ENCODE data around the gene GPS2.
A peak's percentile ranks its signal among the peaks of the same experiment; 100 is the strongest.

The GPS2 gene

DNA sequence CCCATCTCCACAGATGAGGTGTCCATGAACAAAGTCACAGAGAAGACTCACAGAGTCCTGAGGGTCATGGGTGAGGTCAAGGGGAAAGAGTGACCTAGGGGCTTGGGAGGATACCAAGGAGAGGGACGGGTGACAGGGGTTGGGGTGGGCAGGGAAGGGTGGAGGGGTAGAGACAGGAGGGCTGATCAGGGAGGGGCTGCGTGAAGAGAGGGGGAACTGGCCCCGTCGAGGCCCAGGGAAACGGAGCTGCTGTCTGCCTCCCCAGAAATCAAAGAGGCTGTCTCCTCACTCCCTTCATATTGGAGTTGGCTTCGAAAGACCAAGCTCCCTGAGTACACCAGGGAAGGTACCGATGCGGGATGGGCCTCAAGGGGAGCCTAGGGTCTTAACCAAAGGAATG, 40.4 kb upstream of the GPS2 start:
- DNase-seq (ENCODE audit: low read depth) = no peak
- TF ChIP-seq, protein P1, sequence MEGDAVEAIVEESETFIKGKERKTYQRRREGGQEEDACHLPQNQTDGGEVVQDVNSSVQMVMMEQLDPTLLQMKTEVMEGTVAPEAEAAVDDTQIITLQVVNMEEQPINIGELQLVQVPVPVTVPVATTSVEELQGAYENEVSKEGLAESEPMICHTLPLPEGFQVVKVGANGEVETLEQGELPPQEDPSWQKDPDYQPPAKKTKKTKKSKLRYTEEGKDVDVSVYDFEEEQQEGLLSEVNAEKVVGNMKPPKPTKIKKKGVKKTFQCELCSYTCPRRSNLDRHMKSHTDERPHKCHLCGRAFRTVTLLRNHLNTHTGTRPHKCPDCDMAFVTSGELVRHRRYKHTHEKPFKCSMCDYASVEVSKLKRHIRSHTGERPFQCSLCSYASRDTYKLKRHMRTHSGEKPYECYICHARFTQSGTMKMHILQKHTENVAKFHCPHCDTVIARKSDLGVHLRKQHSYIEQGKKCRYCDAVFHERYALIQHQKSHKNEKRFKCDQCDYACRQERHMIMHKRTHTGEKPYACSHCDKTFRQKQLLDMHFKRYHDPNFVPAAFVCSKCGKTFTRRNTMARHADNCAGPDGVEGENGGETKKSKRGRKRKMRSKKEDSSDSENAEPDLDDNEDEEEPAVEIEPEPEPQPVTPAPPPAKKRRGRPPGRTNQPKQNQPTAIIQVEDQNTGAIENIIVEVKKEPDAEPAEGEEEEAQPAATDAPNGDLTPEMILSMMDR (IDR thresholded peaks at IDR 0.05; ENCODE audit: insufficient read depth, low read depth, low read length, missing control alignments) = no peak
- H3K4me3 ChIP-seq (ENCODE audit: low read length) = no peak overlapping the region

DNA sequence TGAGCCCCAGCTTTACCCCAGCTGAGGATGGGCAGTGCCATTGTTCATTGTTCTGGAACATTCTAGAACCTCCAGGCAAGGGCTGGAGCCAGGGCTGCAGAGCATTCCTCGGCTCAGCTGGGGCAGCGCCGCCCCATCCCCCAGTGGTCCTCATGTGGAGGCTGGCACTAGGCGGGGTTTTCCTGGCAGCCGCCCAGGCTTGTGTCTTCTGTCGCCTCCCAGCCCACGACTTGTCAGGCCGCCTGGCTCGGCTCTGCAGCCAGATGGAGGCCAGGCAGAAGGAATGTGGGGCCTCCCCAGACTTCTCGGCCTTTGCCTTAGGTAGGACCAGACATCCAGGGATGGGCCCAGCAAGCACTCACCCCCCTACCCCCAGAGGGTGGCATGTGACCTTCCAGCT, 39.9 kb upstream of the GPS2 start, which contains the start of gene TMEM95:
TMEM95 (plus strand) TSS at position 104 of the 400 bp plus-strand sequence; CDS start at position 153, 49 bp downstream.
- DNase-seq (ENCODE audit: low read depth) = peak; percentile 40
- H3K4me3 ChIP-seq (ENCODE audit: low read length) = peak within 1 kb of the TSS; percentile 89
- TF ChIP-seq, protein P1 (IDR thresholded peaks at IDR 0.05; ENCODE audit: insufficient read depth, low read depth, low read length, missing control alignments) = no peak

DNA sequence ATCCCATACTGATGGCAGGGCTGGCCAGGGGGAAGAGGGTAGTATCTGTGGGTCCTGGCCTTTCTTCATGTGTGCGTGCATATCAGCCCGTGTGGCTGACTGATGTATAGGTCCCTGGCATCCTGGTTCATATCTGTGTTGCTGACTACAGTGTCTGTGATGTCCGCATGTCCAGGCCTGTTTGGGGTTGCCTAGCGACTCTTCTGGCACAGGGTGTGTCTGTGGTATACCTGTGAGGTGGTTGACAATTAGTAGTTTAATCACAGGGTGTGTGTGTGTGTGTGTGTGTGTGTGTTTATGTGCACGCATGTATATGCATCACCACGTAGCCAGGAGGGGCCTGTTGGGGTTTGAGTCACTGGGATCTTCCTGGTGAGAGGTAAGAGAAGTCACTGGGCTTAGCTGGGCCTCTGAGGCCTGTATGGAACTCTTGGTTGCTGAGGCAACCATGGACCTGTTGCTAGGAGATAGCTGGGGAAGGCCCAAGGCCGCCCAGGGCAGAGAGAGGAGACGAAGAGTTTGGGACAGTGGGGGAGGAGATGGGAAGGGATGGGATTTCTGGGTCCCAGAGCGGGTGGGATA, 39.2 kb upstream of the GPS2 start:
- H3K4me3 ChIP-seq (ENCODE audit: low read length) = peak overlapping the region; percentile 89
- TF ChIP-seq, protein P1 (IDR thresholded peaks at IDR 0.05; ENCODE audit: insufficient read depth, low read depth, low read length, missing control alignments) = peak; percentile 41
- DNase-seq (ENCODE audit: low read depth) = peak; percentile 100

DNA sequence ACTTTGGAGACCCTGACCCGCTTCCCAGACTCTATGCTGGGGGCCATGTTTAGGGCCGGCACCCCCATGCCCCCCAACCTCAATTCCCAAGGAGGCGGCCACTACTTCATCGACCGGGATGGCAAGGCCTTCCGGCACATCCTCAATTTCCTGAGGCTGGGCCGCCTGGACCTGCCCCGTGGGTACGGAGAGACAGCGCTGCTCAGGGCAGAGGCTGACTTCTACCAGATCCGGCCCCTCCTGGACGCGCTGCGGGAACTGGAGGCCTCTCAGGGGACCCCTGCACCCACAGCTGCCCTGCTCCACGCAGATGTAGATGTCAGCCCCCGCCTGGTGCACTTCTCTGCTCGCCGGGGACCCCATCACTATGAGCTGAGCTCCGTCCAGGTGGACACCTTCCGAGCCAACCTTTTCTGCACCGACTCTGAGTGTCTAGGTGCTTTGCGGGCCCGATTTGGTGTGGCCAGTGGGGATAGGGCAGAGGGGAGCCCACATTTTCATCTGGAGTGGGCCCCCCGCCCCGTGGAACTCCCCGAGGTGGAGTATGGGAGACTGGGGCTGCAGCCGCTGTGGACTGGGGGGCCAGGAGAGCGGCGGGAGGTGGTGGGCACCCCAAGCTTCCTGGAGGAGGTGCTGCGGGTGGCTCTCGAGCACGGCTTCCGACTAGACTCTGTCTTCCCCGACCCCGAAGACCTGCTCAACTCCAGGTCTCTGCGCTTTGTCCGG, 37.9 kb upstream of the GPS2 start:
- DNase-seq (ENCODE audit: low read depth) = no peak
- H3K4me3 ChIP-seq (ENCODE audit: low read length) = peak overlapping the region; percentile 89
- TF ChIP-seq, protein P1 (IDR thresholded peaks at IDR 0.05; ENCODE audit: insufficient read depth, low read depth, low read length, missing control alignments) = no peak

DNA sequence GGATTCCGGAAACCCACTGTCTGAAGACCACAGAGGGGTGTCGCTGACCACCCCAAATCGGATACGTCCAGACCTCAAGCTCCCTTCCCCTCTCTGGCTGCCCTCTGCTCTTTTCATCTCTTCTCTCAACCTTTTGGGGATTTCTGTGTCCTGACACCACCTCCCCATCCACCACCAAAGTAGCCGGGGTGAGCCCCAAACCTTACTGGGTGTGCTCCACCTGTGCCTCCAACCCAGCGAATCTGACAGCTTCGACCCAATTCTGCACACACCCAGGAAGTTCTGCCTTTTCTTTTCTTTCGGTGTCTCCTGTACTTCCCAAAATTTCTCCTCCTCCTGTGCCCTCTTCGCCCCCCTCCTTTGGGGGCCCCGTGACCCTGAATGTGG, 37.3 kb upstream of the GPS2 start:
- DNase-seq (ENCODE audit: low read depth) = no peak
- TF ChIP-seq, protein P1 (IDR thresholded peaks at IDR 0.05; ENCODE audit: insufficient read depth, low read depth, low read length, missing control alignments) = no peak
- H3K4me3 ChIP-seq (ENCODE audit: low read length) = peak overlapping the region; percentile 89

DNA sequence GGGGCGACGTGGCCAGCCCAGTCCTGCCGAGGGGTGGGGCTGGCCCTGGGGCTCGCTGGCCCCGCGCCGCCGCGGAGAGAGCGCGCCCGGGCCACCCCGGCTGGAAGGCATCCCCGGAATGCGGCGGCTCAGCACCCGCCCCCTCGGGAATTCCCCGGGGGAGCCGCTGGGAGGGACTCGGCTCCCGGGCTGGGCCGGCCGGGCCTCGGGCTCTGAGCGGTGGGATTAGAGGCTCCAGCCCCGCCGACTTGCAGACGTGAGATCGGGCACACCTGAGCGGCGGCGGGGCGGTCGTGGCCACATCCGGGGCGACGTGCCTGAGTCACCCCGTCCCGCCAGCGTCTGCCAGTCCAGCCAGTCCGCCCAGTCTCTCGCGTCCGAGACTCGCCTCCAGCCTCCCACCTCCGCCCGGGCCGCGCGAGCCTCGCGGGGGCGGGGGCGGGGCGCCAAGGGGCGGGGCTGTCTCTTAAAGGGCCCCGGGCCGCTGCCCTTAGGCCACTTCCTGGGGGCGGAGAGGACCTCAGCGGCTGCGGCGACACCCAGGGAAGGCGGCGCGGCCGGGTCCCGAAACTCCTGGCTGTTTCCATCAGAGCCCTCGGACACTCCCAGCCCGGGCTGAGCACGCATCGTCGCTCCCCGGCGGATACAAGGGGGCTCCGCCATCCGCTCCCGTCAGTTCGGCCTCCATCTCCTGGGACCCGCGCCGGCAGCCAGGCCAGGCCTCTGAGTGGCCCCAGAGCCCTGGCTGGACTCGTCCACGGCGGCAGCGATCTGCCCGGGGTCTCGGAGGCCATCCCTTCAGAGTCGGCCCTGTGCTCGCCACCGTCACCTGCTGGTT, 36.7 kb upstream of the GPS2 start, which contains the start of gene KCTD11:
KCTD11 (plus strand) TSS at position 498 of the 838 bp plus-strand sequence.
- TF ChIP-seq, protein P1 (IDR thresholded peaks at IDR 0.05; ENCODE audit: insufficient read depth, low read depth, low read length, missing control alignments) = peak; percentile 60
- DNase-seq (ENCODE audit: low read depth) = peak; percentile 100
- H3K4me3 ChIP-seq (ENCODE audit: low read length) = peak within 1 kb of the TSS; percentile 89
